Mesothelial cell of epicardium (in vitro differentiated cells): ENCODE results near the gene SAMHD1. TPM values are rescaled to one million over a fixed set of nuclear protein-coding genes. Genes with fewer than 3 reads are reported as not detected.
"Not testable (repeated sequence)": the region's sequence is repeated elsewhere in the genome, so short reads cannot be mapped to it uniquely, and the experiment has no call there.

ENCODE experiments used
- DNase-seq, 2 experiments: peaks; one replicate each; pipeline ENCODE4 v3.0.0; 2021; ENCODE audit warnings: low spot score in 2 of 2; ENCODE audit not compliant: unreplicated experiment in 2 of 2
- H3K27ac Mint-ChIP-seq: 2 replicates; pipeline ENCODE4 v1.8.0; 2021; ENCODE audit warnings: mixed read lengths
- H3K27me3 Mint-ChIP-seq: 2 replicates; pipeline ENCODE4 v1.8.0; 2021; ENCODE audit warnings: low read depth, mixed read lengths
- H3K36me3 Mint-ChIP-seq: 2 replicates; pipeline ENCODE4 v1.8.0; 2021; ENCODE audit warnings: mixed read lengths
- H3K4me1 Mint-ChIP-seq: 2 replicates; pipeline ENCODE4 v1.8.0; 2021; ENCODE audit warnings: mixed read lengths
- H3K4me3 Mint-ChIP-seq: 2 replicates; pipeline ENCODE4 v1.8.0; 2021; ENCODE audit warnings: mild to moderate bottlenecking, moderate library complexity, mixed read lengths
- H3K9me3 Mint-ChIP-seq: 2 replicates; pipeline ENCODE4 v1.8.0; 2021; ENCODE audit warnings: mixed read lengths
- CTCF ChIP-seq: fragments of 200-600 bp; sonication (generic); IDR thresholded peaks from one replicate; pipeline ENCODE4 v1.5.0; 2021; ENCODE audit warnings: antibody characterized with exemption; ENCODE audit not compliant: unreplicated experiment
- total RNA-seq: library from RNA; stranded (reverse); gene quantifications from 3 replicates; pipeline ENCODE4 v1.2.1, GENCODE V29; 2021

SAMHD1 gene
- total RNA-seq, 1 donor from 2014 or later = 11.0 TPM

DNA sequence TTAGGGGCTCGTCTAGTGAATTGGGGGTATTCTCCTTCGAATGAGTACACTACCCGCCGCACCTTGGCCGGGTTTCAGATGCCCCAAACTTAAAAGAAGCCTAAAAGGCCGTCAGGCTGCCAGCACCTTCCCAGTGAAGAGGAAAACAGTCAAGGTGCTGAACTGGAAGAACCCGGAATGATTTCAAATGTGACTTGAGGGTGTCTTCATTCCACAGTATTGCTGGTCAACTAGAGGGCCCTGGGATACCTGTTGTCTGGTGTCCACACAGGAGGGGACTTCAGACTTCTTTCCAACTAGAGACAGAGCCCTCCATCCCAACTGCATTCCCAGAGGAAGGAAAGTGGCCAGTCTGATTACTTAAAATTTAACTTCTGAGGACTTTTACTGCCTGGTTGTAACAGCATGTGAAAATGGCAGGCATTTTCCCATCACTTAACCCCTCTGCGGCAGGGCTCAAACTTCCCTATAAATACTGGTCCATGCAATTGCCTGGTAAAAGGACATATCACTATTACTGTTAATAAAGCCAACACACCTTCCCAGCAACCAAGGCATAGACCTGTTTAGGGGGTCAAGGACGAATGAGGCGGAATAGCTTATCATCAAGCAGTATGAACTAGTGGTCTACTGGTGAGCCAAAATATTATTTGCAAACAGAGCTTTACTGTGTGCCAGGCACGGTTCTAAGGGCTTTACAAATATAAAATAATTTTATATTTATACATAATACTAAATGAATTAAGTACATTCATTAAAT, 651 bp upstream of the SAMHD1 start:
- Mint-ChIP-seq H3K27ac (peak overlapping the region; percentile 69), H3K9me3 (no peaks in the 10 kb centered on the region), H3K4me1 (peaks cover 15% of the 10 kb centered on the region), H3K36me3 (peaks cover 2% of the 10 kb centered on the region), H3K27me3 (peaks cover 16% of the 10 kb centered on the region), H3K4me3 (peak overlapping the region; percentile 92)
- DNase-seq = no peak
- TF ChIP-seq CTCF = no peak

DNA sequence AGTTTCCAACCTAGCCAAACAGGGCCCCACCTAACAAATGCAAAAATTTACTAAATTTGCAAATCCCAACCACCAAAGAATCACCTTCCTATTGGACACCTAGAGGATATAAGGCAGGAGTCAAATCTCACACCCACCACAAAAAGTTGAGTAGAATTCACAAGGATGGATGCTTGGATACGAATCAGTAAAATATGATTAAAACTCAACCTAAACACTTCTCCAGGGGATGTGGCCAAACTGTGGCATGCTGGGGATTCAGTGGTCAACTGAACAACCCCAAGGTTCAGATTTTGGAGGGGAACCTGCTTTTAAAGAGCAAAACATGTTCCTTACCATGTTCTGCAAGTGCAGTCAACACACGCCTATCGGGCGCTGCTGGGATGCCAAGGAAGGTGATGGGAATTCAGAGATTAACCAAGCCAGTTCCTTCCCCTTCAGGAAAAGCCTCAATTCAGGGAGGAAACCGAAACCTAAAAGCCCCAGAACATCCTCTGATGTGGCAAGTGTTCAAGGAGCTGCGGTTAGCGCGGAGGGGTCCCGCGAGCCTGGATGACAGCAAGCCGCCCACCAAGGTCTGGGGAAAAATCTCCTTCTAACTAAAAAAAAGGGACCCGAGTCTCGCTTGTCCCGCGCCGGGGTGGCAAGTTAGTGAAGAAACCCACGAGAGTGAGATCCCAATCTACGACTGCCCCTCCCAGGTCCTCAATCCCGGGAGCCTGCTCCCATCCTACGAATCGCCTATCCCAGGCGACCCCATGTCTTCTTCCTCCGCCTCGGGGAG, 902 bp downstream of the SAMHD1 start:
- no peak overlapping the region for H3K27ac Mint-ChIP-seq
- peak overlapping the region; percentile 92 for H3K4me3 Mint-ChIP-seq

DNA sequence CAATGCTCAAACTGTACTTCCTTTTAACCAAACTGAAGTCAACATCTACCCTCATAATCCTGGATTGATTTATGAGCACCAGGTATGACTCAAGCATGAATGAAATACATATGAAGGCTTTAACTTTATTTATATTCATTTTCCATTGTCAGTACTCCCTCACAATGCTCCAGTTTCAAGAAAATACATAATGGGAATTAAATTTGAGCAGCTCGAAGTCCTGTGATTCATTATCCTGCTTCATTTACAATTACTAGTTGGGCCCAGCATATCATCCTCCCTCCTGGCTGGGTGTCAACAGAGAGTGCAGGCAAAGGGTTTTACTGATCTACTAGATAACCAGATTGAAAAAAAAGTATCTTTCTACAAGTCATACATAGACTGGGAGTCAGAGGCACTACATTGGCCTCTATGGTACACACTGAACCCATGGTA, 10.1 kb downstream of the SAMHD1 start:
- H3K27me3 Mint-ChIP-seq = no peaks in the 10 kb centered on the region
- DNase-seq = no peak
- no peaks in the 10 kb centered on the region for H3K9me3 Mint-ChIP-seq
- H3K27ac Mint-ChIP-seq = peak overlapping the region; percentile 17
- peaks cover under 1% of the 10 kb centered on the region for H3K36me3 Mint-ChIP-seq
- peaks cover 11% of the 10 kb centered on the region for H3K4me1 Mint-ChIP-seq
- no peak for TF ChIP-seq CTCF
- H3K4me3 Mint-ChIP-seq = no peak overlapping the region

More for the DNA sequence above, 902 bp downstream of the SAMHD1 start:
- H3K9me3 Mint-ChIP-seq = no peaks in the 10 kb centered on the region
- H3K4me1 Mint-ChIP-seq = peaks cover 20% of the 10 kb centered on the region
- H3K36me3 Mint-ChIP-seq = peaks cover 5% of the 10 kb centered on the region
- no peak for DNase-seq
- H3K27me3 Mint-ChIP-seq = peaks cover 16% of the 10 kb centered on the region
- no peak for TF ChIP-seq CTCF

GRCh38 chr20:36937402-36937770, 14.1 kb downstream of the SAMHD1 start:
- peaks cover 16% of the 10 kb centered on the region for H3K4me1 Mint-ChIP-seq
- TF ChIP-seq CTCF = no peak

DNA sequence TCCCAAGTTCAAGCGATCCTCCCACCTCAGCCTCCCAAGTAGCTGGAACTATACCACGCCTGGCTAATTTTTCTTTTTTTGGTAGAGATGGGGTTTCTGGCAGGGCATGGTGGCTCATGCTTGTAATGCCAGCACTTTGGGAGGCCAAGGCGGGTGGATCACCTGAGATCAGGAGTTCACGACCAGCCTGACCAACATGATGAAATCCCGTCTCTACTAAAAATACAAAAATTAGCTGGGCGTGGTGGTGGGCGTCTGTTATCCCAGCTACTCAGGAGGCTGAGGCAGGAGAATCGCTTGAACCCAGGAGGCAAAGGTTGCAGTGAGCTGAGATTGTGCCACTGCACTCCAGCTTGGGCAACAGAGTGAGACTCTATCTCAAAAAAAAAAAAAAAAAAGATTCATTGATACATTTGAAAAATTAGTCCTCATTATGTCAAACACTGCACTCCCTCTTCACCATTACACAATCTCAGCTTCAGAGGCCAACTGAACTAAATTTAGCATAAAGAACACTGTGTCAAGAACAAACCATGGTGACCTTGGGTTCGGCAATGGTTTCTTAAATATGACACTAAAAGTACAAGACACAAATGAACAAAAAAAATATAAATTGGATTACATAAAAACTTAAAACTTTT, 14.6 kb downstream of the SAMHD1 start:
- H3K27ac Mint-ChIP-seq, H3K27me3 Mint-ChIP-seq, H3K4me3 Mint-ChIP-seq, H3K36me3 Mint-ChIP-seq, DNase-seq, H3K9me3 Mint-ChIP-seq: not testable (repeated sequence)
- peaks cover 16% of the 10 kb centered on the region for H3K4me1 Mint-ChIP-seq

More at GRCh38 chr20:36937402-36937770, 14.1 kb downstream of the SAMHD1 start:
- no peak overlapping the region for H3K4me3 Mint-ChIP-seq
- no peaks in the 10 kb centered on the region for H3K9me3 Mint-ChIP-seq
- no peaks in the 10 kb centered on the region for H3K36me3 Mint-ChIP-seq
- no peak for DNase-seq
- H3K27ac Mint-ChIP-seq = no peak overlapping the region
- H3K27me3 Mint-ChIP-seq = no peaks in the 10 kb centered on the region
